HG03139 (cell line): ENCODE measurements around the gene SEPTIN8.
A peak's percentile ranks its signal among the peaks of the same experiment; 100 is the strongest.

Source experiments
- ATAC-seq: cut with Tn5 transposase; IDR thresholded peaks from one replicate; pipeline ENCODE4 v1.9.1; 2021; ENCODE audit not compliant: unreplicated experiment

SEPTIN8 gene

DNA sequence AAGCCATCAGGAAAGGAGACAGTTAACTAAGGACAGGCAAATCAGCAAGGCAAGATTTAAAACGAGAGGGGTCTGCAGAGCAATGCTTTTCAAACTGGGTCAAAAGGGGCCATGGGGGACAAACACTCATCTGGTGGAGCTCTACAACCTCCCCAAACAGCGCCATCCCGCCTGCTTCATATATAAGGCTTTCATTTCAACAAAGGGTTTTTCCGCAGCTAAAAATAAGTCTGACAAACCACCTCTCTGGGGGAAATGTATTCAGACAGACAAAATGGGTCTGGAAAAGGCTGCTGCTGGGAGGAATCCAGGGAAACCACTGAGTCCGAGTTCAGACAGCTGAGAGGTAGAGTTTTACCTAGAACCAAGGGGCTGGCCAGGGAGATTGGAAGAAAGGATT is 8.3 kb upstream of the SEPTIN8 start:
- ATAC-seq: no peak

- ATAC-seq: no peak
Measured at GRCh38 chr5:132782101-132782500, 5.1 kb upstream of the SEPTIN8 start.

DNA sequence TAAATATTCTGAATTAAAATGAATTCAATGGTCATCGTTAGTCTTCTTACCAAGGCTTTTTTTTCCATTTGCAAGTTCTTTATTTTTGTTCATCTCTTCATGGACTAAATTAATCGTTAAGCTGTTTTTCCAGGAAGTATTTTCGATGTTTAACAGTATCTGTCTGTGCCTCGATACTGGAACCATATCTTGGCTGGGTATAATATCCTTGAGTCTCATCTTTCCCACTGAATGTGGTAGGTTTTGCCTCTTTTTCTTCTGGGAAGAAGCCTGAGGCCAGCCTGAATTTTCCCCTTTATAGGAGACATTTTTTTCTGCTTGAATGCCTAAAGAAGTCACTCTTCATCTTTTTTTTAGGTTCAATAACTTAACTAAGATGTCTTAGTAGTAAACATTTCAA is 4.0 kb upstream of the SEPTIN8 start:
- ATAC-seq: no peak

- no peak for ATAC-seq
Measured at GRCh38 chr5:132780577-132780976, 3.5 kb upstream of the SEPTIN8 start.

- ATAC-seq: no peak
Measured at GRCh38 chr5:132779961-132780360, 2.9 kb upstream of the SEPTIN8 start.

DNA sequence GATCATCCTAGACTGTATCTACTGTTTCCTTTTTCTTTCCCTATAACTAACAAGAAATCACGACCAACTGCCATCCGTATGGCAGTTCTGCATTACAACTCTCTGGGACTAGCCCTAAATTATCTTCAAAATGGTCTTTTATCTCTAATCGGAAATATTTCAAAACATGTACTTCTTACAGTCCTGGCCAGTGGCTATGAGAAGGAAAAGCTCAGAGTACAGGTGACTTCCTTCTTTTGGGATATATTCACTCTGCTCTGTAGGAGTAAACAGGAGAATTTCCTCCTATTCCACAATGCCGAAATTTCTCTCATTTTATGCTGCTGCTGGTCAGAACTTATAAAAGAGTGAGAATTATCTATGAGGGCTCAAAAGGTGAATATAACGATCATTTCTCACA is 1.8 kb upstream of the SEPTIN8 start:
- ATAC-seq: no peak

- ATAC-seq: no peak
Measured at GRCh38 chr5:132778129-132778528, 1.1 kb upstream of the SEPTIN8 start.

- no peak for ATAC-seq
Measured at GRCh38 chr5:132776938-132777208, 166 bp downstream of the SEPTIN8 start.

GRCh38 chr5:132776131-132776937 is 705 bp downstream of the SEPTIN8 start:
- peak; percentile 12 for ATAC-seq

DNA sequence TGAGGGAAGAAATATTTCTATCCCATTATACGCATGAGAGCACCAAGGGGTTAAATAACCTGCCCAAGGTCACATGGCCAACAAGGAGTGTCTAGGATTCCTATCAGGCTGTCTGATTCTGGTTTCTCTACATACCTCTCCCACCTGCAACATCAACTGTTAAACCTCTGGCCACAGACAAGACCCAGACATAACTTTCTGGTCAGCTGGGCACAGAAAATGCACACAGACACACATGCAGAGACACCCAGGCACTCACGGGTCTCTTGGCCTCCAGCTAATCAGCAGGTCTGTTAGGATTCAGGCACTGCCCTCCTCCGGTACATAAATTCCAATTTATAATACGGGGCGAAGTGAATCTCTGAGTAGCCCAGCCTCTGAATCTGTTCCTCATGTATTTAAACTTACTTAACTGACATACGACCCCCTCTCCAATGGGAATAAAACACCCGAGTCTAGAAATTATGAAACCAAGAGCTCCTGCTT is 1.5 kb downstream of the SEPTIN8 start:
- no peak for ATAC-seq

- ATAC-seq: no peak
Measured at GRCh38 chr5:132774896-132775295, 2.1 kb downstream of the SEPTIN8 start.

GRCh38 chr5:132774406-132774805 is 2.6 kb downstream of the SEPTIN8 start:
- ATAC-seq: no peak

- no peak for ATAC-seq
Measured at GRCh38 chr5:132773601-132774355, 3.3 kb downstream of the SEPTIN8 start.

DNA sequence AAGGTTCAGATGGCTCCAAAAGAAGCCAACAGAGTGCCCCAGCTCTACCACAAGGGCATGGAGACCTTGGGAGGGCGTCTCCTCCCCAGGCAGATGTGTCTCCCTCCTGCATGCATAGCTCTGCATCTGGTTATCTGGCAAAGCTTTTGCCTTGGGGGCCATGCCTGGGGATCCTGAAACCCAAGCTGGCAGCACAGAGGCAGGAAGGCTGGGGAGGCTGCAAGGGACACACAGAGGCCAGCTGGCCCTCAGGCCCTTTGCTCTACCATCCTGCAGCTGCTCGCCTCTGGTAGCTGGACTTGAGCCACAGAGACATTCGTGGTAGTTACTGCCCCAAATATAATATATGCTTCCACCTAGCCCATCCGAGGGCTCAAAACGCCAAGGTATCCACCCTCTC is 3.9 kb downstream of the SEPTIN8 start:
- ATAC-seq: no peak

GRCh38 chr5:132772291-132773070 is 4.6 kb downstream of the SEPTIN8 start:
- ATAC-seq: no peak

DNA sequence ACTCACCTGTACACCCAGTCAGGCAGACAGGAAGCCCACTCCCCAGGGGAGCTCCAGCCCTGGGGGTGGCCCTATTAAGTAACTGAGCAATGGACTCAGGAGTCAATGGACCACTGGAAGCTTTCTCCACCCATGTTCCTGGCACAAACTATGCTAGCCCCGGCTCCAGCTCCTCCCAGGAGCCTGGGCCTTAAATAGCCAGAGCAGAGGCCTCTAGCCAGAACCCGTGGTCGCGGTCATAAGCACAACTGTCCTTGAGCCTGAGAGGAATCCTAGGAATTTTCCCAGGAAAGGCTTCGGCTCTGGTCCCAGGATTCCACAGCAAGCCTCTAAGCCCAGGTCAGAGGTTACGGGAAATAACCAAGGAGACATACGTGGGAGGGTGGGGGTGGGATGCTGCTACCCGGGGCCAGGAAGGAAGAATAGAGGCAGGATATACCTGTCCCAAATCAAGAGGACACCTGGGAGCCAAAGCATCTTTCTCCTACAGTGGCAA is 5.5 kb downstream of the SEPTIN8 start:
- ATAC-seq: no peak

GRCh38 chr5:132770476-132771159 is 6.4 kb downstream of the SEPTIN8 start:
- ATAC-seq: no peak

- no peak for ATAC-seq
Measured at GRCh38 chr5:132768485-132768868, 8.6 kb downstream of the SEPTIN8 start.

- no peak for ATAC-seq
Measured at GRCh38 chr5:132767150-132767549, 9.9 kb downstream of the SEPTIN8 start.

- ATAC-seq: no peak
Measured at GRCh38 chr5:132766806-132767055, 10.3 kb downstream of the SEPTIN8 start.
